Upper lobe of left lung (tissue), 6 donors: ENCODE data around the gene CCDC183. TPM values are rescaled to one million over a fixed set of nuclear protein-coding genes. Genes with fewer than 3 reads are reported as not detected.
A peak's percentile ranks its signal among the peaks of the same experiment; 100 is the strongest.

Experiments used
- ATAC-seq, 2 donors: fragments of 200-7000 bp; cut with Tn5 transposase; one replicate each; pipeline ENCODE4 v1.9.1; 2022; ENCODE audit warnings: mild to moderate bottlenecking in 2 of 2, moderate library complexity in 2 of 2; ENCODE audit not compliant: low FRiP score in 2 of 2
- DNase-seq, 2 donors: peaks; one replicate each; pipeline ENCODE4 v3.0.0-alpha.2; 2019 to 2020
- H3K27ac ChIP-seq, 4 donors: fragments of 200-600 bp; sonication (generic); one replicate each; pipeline ENCODE4 v1.5.1; 2016 to 2019
- H3K27me3 ChIP-seq, 4 donors: fragments of 200-600 bp; sonication (generic); one replicate each; pipeline ENCODE4 v1.5.1; 2017 to 2019
- H3K36me3 ChIP-seq, 4 donors: fragments of 200-600 bp; sonication (generic); one replicate each; pipeline ENCODE4 v1.5.1; 2016 to 2019
- H3K4me1 ChIP-seq, 4 donors: fragments of 200-600 bp; sonication (generic); one replicate each; pipeline ENCODE4 v1.5.1; 2018 to 2019
- H3K4me3 ChIP-seq, 4 donors: fragments of 200-600 bp; sonication (generic); one replicate each; pipeline ENCODE4 v1.5.1; 2017 to 2019; ENCODE audit warnings: mild to moderate bottlenecking in 2 of 4, moderate library complexity in 1 of 4
- H3K9me3 ChIP-seq, 4 donors: fragments of 200-600 bp; sonication (generic); one replicate each; pipeline ENCODE4 v1.5.1; 2018 to 2019
- EP300 ChIP-seq, 4 donors: sonication (generic); formaldehyde crosslinking; IDR thresholded peaks; one replicate each; pipeline ENCODE4 v1.5.1; 2017; ENCODE audit warnings: antibody characterized with exemption in 4 of 4, control low read depth in 2 of 4
- POLR2A ChIP-seq, 4 donors: fragments of 450-650 bp; IDR thresholded peaks; one replicate each; pipeline ENCODE4 v1.5.1; 2016 to 2017; ENCODE audit warnings: antibody characterized with exemption in 4 of 4, mild to moderate bottlenecking in 2 of 4
- POLR2AphosphoS5 ChIP-seq, 2 donors: sonication (generic); formaldehyde crosslinking; IDR thresholded peaks; one replicate each; pipeline ENCODE4 v1.5.1; 2017; ENCODE audit warnings: antibody characterized with exemption in 2 of 2
- WGBS, 2 donors: methylation state at CpG; one replicate each; pipeline ENCODE4 v1.1.5; 2017 to 2018; 5-methylcytosine and 5-hydroxymethylcytosine counted together
- total RNA-seq, 6 donors: library from RNA; depleted of rRNA in 4 of 6; stranded (reverse); fragments of >200 nt in 4 of 6; gene quantifications; one replicate each; pipeline versions ENCODE4 v1.1.0 to v1.2.1, GENCODE V29; 2016 to 2021
- TF ChIP-seq, protein P1 (sequence below), 6 experiments: fragments of 450-650 bp in 4 of 6; fragments of 200-600 bp in 2 of 6; sonication (generic) in 2 of 6; IDR thresholded peaks; one replicate each; pipeline ENCODE4 v1.5.1; 2016 to 2019; ENCODE audit warnings: antibody characterized with exemption in 6 of 6
- donor health status: DM: no; HTN: no; CAD: no; lungs with moderate emphysema.
- donor health status: DM: no; HTN: yes; CAD: no; lungs with severe emphysema.

Gene CCDC183
- total RNA-seq, 6 donors from 2014 or later, result 1.9 to 130 (median 6.6) TPM

GRCh38 chr9:136748666-136749611 lies 47.2 kb upstream of the CCDC183 start:
- H3K9me3 ChIP-seq, result peaks cover 0 to 9% (median 0%) of the 10 kb centered on the region in 4 donors
- ATAC-seq (peak in 1 of 2 donors; percentile 5), DNase-seq (peak; percentile 54 to 76)
- H3K4me1 ChIP-seq, result peaks cover 0 to 11% (median 4%) of the 10 kb centered on the region in 4 donors
- no peaks in the 10 kb centered on the region for H3K36me3 ChIP-seq
- peak overlapping the region in 1 of 4 donors; percentile 24 for H3K27ac ChIP-seq
- 52 to 66% methylated on average over 14 to 21 of the region's 21 CpGs for WGBS, 2 donors
- no peak overlapping the region for H3K4me3 ChIP-seq
- no peaks in the 10 kb centered on the region for H3K27me3 ChIP-seq
- TF ChIP-seq EP300 (IDR thresholded peaks at IDR 0.05) (no peak), POLR2AphosphoS5 (IDR thresholded peaks at IDR 0.05) (no peak), POLR2A (IDR thresholded peaks at IDR 0.05) (no peak)
- TF ChIP-seq, protein P1, sequence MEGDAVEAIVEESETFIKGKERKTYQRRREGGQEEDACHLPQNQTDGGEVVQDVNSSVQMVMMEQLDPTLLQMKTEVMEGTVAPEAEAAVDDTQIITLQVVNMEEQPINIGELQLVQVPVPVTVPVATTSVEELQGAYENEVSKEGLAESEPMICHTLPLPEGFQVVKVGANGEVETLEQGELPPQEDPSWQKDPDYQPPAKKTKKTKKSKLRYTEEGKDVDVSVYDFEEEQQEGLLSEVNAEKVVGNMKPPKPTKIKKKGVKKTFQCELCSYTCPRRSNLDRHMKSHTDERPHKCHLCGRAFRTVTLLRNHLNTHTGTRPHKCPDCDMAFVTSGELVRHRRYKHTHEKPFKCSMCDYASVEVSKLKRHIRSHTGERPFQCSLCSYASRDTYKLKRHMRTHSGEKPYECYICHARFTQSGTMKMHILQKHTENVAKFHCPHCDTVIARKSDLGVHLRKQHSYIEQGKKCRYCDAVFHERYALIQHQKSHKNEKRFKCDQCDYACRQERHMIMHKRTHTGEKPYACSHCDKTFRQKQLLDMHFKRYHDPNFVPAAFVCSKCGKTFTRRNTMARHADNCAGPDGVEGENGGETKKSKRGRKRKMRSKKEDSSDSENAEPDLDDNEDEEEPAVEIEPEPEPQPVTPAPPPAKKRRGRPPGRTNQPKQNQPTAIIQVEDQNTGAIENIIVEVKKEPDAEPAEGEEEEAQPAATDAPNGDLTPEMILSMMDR (IDR thresholded peaks at IDR 0.05), result no peak

- Histone ChIP-seq H3K4me3 (no peak overlapping the region), H3K27ac (no peak overlapping the region), H3K27me3 (no peaks in the 10 kb centered on the region), H3K4me1 (peaks cover 0 to 11% (median under 1%) of the 10 kb centered on the region in 4 donors), H3K9me3 (peaks cover 0 to 9% (median 0%) of the 10 kb centered on the region in 4 donors), H3K36me3 (no peaks in the 10 kb centered on the region)
- ATAC-seq (no peak), DNase-seq (no peak)
- TF ChIP-seq EP300 (IDR thresholded peaks at IDR 0.05), result no peak
- no peak for TF ChIP-seq POLR2A (IDR thresholded peaks at IDR 0.05)
- TF ChIP-seq, protein P1 (IDR thresholded peaks at IDR 0.05), result no peak
- TF ChIP-seq POLR2AphosphoS5 (IDR thresholded peaks at IDR 0.05), result no peak
- WGBS, 2 donors, result 68 to 77% methylated on average over 2 of the region's 2 CpGs
Observed at GRCh38 chr9:136750526-136750925, 45.6 kb upstream of the CCDC183 start.

DNA sequence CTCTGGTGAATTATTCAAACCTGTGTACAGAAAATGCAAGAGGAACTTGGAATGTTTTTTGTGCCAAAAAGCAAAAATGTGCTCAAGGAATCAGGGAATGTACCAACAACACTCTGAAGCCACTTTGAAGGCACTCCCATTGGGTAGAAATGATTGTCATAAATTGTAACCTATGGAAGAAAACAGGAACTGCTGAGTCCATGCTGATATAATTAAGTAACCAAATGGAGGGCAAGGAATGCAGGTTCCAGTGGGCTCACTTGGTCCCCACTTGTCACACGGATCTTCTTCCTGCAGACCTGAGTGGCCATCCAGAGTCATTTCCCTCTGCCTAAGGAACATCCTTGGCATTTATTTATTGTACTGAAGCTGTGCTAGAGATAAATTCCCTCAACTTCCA lies 44.9 kb upstream of the CCDC183 start:
- DNase-seq (no peak), ATAC-seq (no peak)
- Histone ChIP-seq H3K27ac (no peak overlapping the region), H3K4me3 (no peak overlapping the region), H3K9me3 (peaks cover 0 to 9% (median 3%) of the 10 kb centered on the region in 4 donors), H3K27me3 (no peaks in the 10 kb centered on the region), H3K36me3 (no peaks in the 10 kb centered on the region), H3K4me1 (peaks cover 0 to 11% (median 0%) of the 10 kb centered on the region in 4 donors)
- TF ChIP-seq POLR2A (IDR thresholded peaks at IDR 0.05), result no peak
- TF ChIP-seq POLR2AphosphoS5 (IDR thresholded peaks at IDR 0.05), result no peak
- TF ChIP-seq, protein P1 (IDR thresholded peaks at IDR 0.05), result no peak
- TF ChIP-seq EP300 (IDR thresholded peaks at IDR 0.05), result no peak
- WGBS, 2 donors, result 59 to 94% methylated on average over 1 of the region's 1 CpG

GRCh38 chr9:136751814-136752213 lies 44.3 kb upstream of the CCDC183 start:
- no peak for TF ChIP-seq POLR2A (IDR thresholded peaks at IDR 0.05)
- TF ChIP-seq EP300 (IDR thresholded peaks at IDR 0.05), result no peak
- TF ChIP-seq, protein P1 (IDR thresholded peaks at IDR 0.05), result no peak
- TF ChIP-seq POLR2AphosphoS5 (IDR thresholded peaks at IDR 0.05), result no peak
- H3K4me1 ChIP-seq, result peaks cover 0 to 11% (median 0%) of the 10 kb centered on the region in 4 donors
- no peak overlapping the region for H3K27ac ChIP-seq
- no peaks in the 10 kb centered on the region for H3K27me3 ChIP-seq
- H3K4me3 ChIP-seq, result no peak overlapping the region
- no peak for DNase-seq
- no peaks in the 10 kb centered on the region for H3K36me3 ChIP-seq
- ATAC-seq, result no peak
- peaks cover 0 to 9% (median 3%) of the 10 kb centered on the region in 4 donors for H3K9me3 ChIP-seq
